Naive thymus-derived CD4-positive, alpha-beta T cell (primary cell): ENCODE measurements around the gene FCRL5. TPM values are rescaled to one million over a fixed set of nuclear protein-coding genes. Genes with fewer than 3 reads are reported as not detected.
"Not testable (repeated sequence)": the region's sequence is repeated elsewhere in the genome, so short reads cannot be mapped to it uniquely, and the experiment has no call there.

Experiments
- ATAC-seq: fragments of 150-1000 bp; cut with Tn5 transposase; 2 replicates; pipeline ENCODE4 v1.10.0; 2021; ENCODE audit warnings: mild to moderate bottlenecking, moderate library complexity
- CTCF ChIA-PET: fragments of 350-600 bp; sonication (Branson Sonifier 250); formaldehyde crosslinking; loops from one replicate; lab custom pipeline; 2021; ENCODE audit warnings: antibody characterized with exemption; lab: Charles Lee
- POLR2A ChIA-PET: fragments of 350-600 bp; sonication (Branson Sonifier 250); formaldehyde crosslinking; loops from one replicate; lab custom pipeline; 2021; ENCODE audit warnings: antibody characterized with exemption, inconsistent platforms; lab: Charles Lee
- DNase-seq, 9 donors: peaks; one replicate each; pipeline versions ENCODE4 v3.0.0 to v3.0.0-alpha.2; 2020 to 2022; ENCODE audit warnings: mixed read lengths in 1 of 9
- H3K27ac ChIP-seq: one replicate; pipeline ENCODE4 v1.7.0; 2013; ENCODE audit warnings: mild to moderate bottlenecking, low read depth, low read length, moderate library complexity
- H3K27me3 ChIP-seq, 2 donors: one replicate each; pipeline ENCODE4 v1.7.0; 2013; ENCODE audit warnings: low read length in 2 of 2, mild to moderate bottlenecking in 2 of 2, moderate library complexity in 2 of 2; ENCODE audit not compliant: control insufficient read depth in 2 of 2, insufficient read depth in 2 of 2
- H3K36me3 ChIP-seq, 3 experiments: 1 replicate in 2 of 3; 2 replicates in 1 of 3; pipeline ENCODE4 v1.7.0; 2013; ENCODE audit warnings: low read length in 3 of 3, mild to moderate bottlenecking in 3 of 3, moderate library complexity in 1 of 3; ENCODE audit not compliant: insufficient read depth in 3 of 3, control insufficient read depth in 2 of 3
- H3K4me1 ChIP-seq, 2 donors: one replicate each; pipeline ENCODE4 v1.7.0; 2013; ENCODE audit warnings: low read length in 2 of 2, mild to moderate bottlenecking in 2 of 2, moderate library complexity in 1 of 2; ENCODE audit not compliant: control insufficient read depth in 2 of 2, insufficient read depth in 2 of 2
- H3K4me3 ChIP-seq: 2 replicates; pipeline ENCODE4 v1.7.0; 2013; ENCODE audit warnings: mild to moderate bottlenecking, low read length
- H3K9me3 ChIP-seq, 3 experiments: 1 replicate in 2 of 3; 2 replicates in 1 of 3; pipeline ENCODE4 v1.7.0; 2013; ENCODE audit warnings: low read length in 3 of 3; ENCODE audit not compliant: control insufficient read depth in 2 of 3
- H3K27ac Mint-ChIP-seq, 9 donors: one replicate each; pipeline ENCODE4 v1.8.0; 2020 to 2022; ENCODE audit warnings: mixed read lengths in 9 of 9, mild to moderate bottlenecking in 8 of 9, moderate library complexity in 5 of 9, inconsistent platforms in 2 of 9
- H3K27me3 Mint-ChIP-seq, 5 donors: one replicate each; pipeline ENCODE4 v1.8.0; 2021 to 2022; ENCODE audit warnings: mixed read lengths in 5 of 5, mild to moderate bottlenecking in 1 of 5
- H3K36me3 Mint-ChIP-seq, 5 donors: one replicate each; pipeline ENCODE4 v1.8.0; 2020 to 2022; ENCODE audit warnings: mixed read lengths in 5 of 5, mild to moderate bottlenecking in 3 of 5, inconsistent platforms in 1 of 5
- H3K4me1 Mint-ChIP-seq, 7 donors: one replicate each; pipeline ENCODE4 v1.8.0; 2020 to 2022; ENCODE audit warnings: mixed read lengths in 7 of 7, mild to moderate bottlenecking in 3 of 7, inconsistent platforms in 1 of 7
- H3K4me3 Mint-ChIP-seq, 10 donors: one replicate each; pipeline ENCODE4 v1.8.0; 2020 to 2022; ENCODE audit warnings: mild to moderate bottlenecking in 10 of 10, mixed read lengths in 10 of 10, moderate library complexity in 6 of 10, inconsistent platforms in 2 of 10
- H3K9me3 Mint-ChIP-seq, 11 donors: one replicate each; pipeline ENCODE4 v1.8.0; 2020 to 2022; ENCODE audit warnings: mixed read lengths in 11 of 11, mild to moderate bottlenecking in 4 of 11, inconsistent platforms in 1 of 11, moderate library complexity in 1 of 11
- intact Hi-C, 2 donors: fragments of 100-400 bp; cut with micrococcal nuclease; formaldehyde crosslinking; loops; one replicate each; pipeline ENCODE4 v1.15.1; 2023
- polyA plus RNA-seq, 2 donors: library from polyadenylated mRNA; unstranded; fragments of 300-500 nt; fragmentation: Illumina TruSeq; gene quantifications; one replicate each; pipeline ENCODE4 v1.2.3, GENCODE V29; 2021
- total RNA-seq, 6 experiments: library from RNA in 5 of 6; stranded (reverse) in 5 of 6; gene quantifications; 1 replicate in 5 of 6; 2 replicates in 1 of 6; pipeline ENCODE4 v1.2.3 and lab custom pipeline; 2021 to 2026

FCRL5 gene
- total and polyA plus RNA-seq, 7 experiments from 2014 or later, result 0.11 to 3.8 (median 0.80) TPM; not detected in 3

DNA sequence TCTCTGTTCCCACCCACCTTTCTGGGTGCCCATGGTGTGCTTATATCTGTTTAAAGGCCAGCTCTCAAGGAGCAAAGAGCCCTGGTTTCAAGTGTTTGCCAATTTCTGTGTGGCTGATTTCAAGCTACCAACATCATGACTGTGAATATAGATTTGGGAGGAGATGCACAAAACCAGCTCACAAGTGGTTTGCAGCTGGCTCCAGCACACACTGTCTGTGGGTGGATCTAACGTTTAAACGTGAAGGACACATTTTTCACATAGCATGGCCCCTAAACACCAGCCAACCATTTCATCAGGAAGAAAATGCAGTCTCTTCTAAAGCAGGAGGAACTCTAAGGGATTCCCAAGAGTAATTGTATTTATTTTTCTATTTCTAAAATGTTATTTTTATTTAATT, 65.2 kb downstream of the FCRL5 start:
- Mint-ChIP-seq H3K36me3 (no peaks in the 10 kb centered on the region), H3K4me1 (no peaks in the 10 kb centered on the region), H3K27ac (peak overlapping the region in 1 of 9 donors; percentile 31), H3K9me3 (peaks cover 0 to 2% (median 0%) of the 10 kb centered on the region in 11 donors), H3K27me3 (peaks cover 3 to 16% (median 7%) of the 10 kb centered on the region in 5 donors), H3K4me3 (no peak overlapping the region)
- Histone ChIP-seq H3K36me3 (no peaks in the 10 kb centered on the region), H3K27me3 (no peaks in the 10 kb centered on the region), H3K4me3 (no peak overlapping the region), H3K27ac (no peak overlapping the region), H3K4me1 (no peaks in the 10 kb centered on the region), H3K9me3 (no peaks in the 10 kb centered on the region)
- CTCF ChIA-PET, result no interaction called here
- POLR2A ChIA-PET, result no interaction called here
- no peak for ATAC-seq
- no peak for DNase-seq
- intact Hi-C loops, result loop anchor here in 1 of 2 donors (10.0 kb wide), 1 partner anchor 392 kb away; the partner anchor contains the start of gene ETV3L

DNA sequence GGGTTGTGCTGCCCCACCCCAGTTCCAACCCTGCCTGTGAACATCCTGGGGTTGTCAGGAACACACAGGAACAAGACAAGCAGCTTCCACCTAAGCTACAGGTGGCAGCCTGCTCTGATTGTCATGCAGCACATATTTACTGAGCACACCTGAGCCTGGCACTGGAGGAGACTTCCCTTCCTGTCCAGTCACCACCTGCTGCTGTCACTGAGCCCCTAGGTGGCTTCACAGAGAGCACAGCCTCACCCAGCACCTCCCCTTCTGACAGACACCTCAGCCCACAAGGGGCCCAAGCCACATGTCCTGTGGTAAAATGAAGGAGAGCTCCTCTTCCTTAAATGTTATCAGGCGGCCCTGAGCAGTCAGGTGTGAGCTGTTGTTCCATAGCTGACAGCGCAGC, 65.9 kb downstream of the FCRL5 start:
- H3K4me1 Mint-ChIP-seq, H3K27ac ChIP-seq, CTCF ChIA-PET, H3K36me3 ChIP-seq, POLR2A ChIA-PET, H3K36me3 Mint-ChIP-seq, H3K27me3 ChIP-seq, H3K4me1 ChIP-seq, ATAC-seq, H3K9me3 Mint-ChIP-seq, H3K4me3 Mint-ChIP-seq, H3K4me3 ChIP-seq, H3K9me3 ChIP-seq, DNase-seq: not testable (repeated sequence)
- peaks cover 3 to 11% (median 7%) of the 10 kb centered on the region in 5 donors for H3K27me3 Mint-ChIP-seq
- peak overlapping the region in 1 of 9 donors; percentile 31 for H3K27ac Mint-ChIP-seq
- intact Hi-C loops, result loop anchor here in 1 of 2 donors (10.0 kb wide), 1 partner anchor 392 kb away; the partner anchor contains the start of gene ETV3L

DNA sequence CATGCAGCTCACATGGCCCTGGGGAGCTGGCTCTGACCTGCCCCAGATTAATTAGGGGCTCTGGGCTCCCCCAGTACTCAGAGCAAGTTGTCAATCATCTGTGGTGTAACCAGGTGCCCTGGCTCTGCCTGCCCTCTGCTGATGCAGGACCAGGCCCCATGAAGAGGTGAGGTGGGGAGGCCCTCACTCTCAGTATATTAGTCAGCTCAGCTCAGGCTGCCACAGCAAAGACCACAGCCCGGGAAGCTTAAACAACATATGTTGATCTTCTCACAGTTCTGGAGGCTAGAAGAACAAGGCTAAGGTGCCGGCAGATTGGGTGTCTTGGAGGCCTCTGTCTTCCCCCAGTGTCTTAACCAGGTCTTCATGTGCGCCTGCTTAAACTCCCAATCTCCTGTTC, 66.5 kb downstream of the FCRL5 start:
- no peak for ATAC-seq
- Mint-ChIP-seq H3K27ac (no peak overlapping the region), H3K27me3 (peaks cover 3 to 9% (median 6%) of the 10 kb centered on the region in 5 donors), H3K4me3 (no peak overlapping the region), H3K4me1 (no peaks in the 10 kb centered on the region), H3K36me3 (no peaks in the 10 kb centered on the region), H3K9me3 (peaks cover 0 to 2% (median 0%) of the 10 kb centered on the region in 11 donors)
- intact Hi-C loops, result loop anchor here in 1 of 2 donors (10.0 kb wide), 1 partner anchor 391 kb away; the partner anchor contains the start of gene ETV3L
- no peaks in the 10 kb centered on the region for H3K36me3 ChIP-seq
- no peaks in the 10 kb centered on the region for H3K9me3 ChIP-seq
- H3K27ac ChIP-seq, result no peak overlapping the region
- H3K4me3 ChIP-seq, result no peak overlapping the region
- POLR2A ChIA-PET, result no interaction called here
- no peaks in the 10 kb centered on the region for H3K27me3 ChIP-seq
- H3K4me1 ChIP-seq, result no peaks in the 10 kb centered on the region
- CTCF ChIA-PET, result interaction anchor here (1.0 kb wide), 1 partner anchor 10 kb away, joined by 4 read pairs; no protein-coding TSS in a partner anchor
- DNase-seq, result no peak

DNA sequence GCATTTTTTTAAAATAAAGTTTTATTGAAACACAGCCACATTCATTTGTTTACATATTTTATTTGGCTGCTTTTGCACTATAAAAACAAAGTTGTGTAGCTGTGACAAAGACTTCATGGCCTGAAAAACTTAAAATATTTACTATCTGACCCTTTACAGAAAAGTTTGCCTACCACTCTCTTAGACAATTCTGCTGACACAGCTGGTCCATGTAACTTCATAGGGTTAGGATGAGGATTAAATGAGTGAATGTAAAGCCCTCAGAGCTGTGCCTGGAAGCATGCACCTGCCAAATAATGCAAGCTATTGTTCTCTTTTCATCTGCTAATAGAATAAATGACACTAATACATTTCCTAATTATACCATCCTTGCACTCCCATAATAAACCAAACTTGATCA, 67.7 kb downstream of the FCRL5 start:
- POLR2A ChIA-PET, result no interaction called here
- H3K9me3 ChIP-seq, result no peaks in the 10 kb centered on the region
- no peak overlapping the region for H3K4me3 ChIP-seq
- H3K27ac ChIP-seq, result no peak overlapping the region
- H3K36me3 Mint-ChIP-seq, result no peaks in the 10 kb centered on the region
- ATAC-seq (no peak), DNase-seq (no peak)
- H3K9me3 Mint-ChIP-seq, result peaks cover 0 to 13% (median 2%) of the 10 kb centered on the region in 11 donors
- CTCF ChIA-PET, result interaction anchor here (1.0 to 1.3 kb wide), 2 partner anchors 11 kb away, joined by 4 read pairs; no protein-coding TSS in a partner anchor
- H3K4me1 Mint-ChIP-seq, result no peaks in the 10 kb centered on the region
- no peak overlapping the region for H3K27ac Mint-ChIP-seq
- intact Hi-C loops, result loop anchor here in 1 of 2 donors (10.0 kb wide), 1 partner anchor 390 kb away; the partner anchor contains the start of gene ETV3L
- H3K36me3 ChIP-seq, result no peaks in the 10 kb centered on the region
- H3K27me3 ChIP-seq, result no peaks in the 10 kb centered on the region
- H3K4me1 ChIP-seq, result no peaks in the 10 kb centered on the region
- H3K4me3 Mint-ChIP-seq, result no peak overlapping the region
- H3K27me3 Mint-ChIP-seq, result peaks cover 5 to 14% (median 6%) of the 10 kb centered on the region in 5 donors

DNA sequence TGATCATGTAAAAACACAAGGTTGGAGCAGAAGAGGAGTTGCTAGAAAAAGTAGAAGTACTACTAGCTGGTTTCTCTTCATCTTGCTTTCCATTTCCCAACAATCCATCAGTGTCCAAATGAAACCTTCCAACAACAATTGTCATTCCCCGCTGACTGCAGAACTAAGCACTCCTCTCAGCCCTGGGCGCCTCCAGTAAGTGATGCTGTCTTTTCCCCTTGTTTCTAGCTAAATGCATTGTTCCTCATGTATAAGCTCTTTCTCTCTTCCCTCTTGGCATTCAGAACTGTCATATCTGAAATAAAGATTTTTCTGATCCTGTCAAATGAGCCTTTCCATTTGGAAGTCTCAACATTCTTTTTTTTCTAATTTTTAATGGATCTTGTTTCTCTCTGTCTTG, 68.7 kb downstream of the FCRL5 start:
- Histone ChIP-seq H3K27ac (no peak overlapping the region), H3K27me3 (no peaks in the 10 kb centered on the region), H3K36me3 (no peaks in the 10 kb centered on the region), H3K4me3 (no peak overlapping the region), H3K4me1 (no peaks in the 10 kb centered on the region), H3K9me3 (peaks cover 0 to 8% (median 0%) of the 10 kb centered on the region in 3 experiments)
- no peaks in the 10 kb centered on the region for H3K36me3 Mint-ChIP-seq
- ChIA-PET CTCF (interaction anchor here (1.3 kb wide), 1 partner anchor 12 kb away, joined by 4 read pairs; no protein-coding TSS in a partner anchor), POLR2A (no interaction called here)
- H3K4me1 Mint-ChIP-seq, result no peaks in the 10 kb centered on the region
- intact Hi-C loops, result loop anchor here in 1 of 2 donors (10.0 kb wide), 1 partner anchor 389 kb away; the partner anchor contains the start of gene ETV3L
- H3K27me3 Mint-ChIP-seq, result peaks cover 9 to 17% (median 13%) of the 10 kb centered on the region in 5 donors
- peaks cover 0 to 23% (median 8%) of the 10 kb centered on the region in 11 donors for H3K9me3 Mint-ChIP-seq
- no peak overlapping the region for H3K27ac Mint-ChIP-seq
- no peak overlapping the region for H3K4me3 Mint-ChIP-seq
- no peak for DNase-seq
- ATAC-seq, result no peak

DNA sequence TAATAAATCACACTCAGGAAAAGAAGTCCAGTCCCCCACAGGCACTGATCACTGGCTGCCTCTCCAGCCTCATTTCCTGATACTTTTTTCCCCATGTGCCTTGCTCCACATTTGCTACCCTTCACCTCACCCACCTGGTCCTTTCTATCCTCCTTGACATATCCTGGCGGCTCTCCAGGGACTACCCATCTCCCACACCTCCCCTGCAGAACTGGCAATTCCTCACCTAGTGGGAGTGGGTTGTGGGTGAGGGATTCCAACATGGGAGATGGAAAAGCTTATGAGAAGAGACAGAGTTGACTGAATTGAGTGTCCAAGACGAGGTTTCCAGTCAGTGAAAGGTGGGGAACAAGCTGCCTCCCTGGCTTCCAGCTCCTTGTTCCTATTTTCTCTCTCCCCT, 69.6 kb downstream of the FCRL5 start:
- peaks cover 0 to 17% (median 0%) of the 10 kb centered on the region in 3 experiments for H3K9me3 ChIP-seq
- H3K27ac Mint-ChIP-seq, result no peak overlapping the region
- ATAC-seq, result no peak
- CTCF ChIA-PET, result no interaction called here
- H3K4me3 ChIP-seq, result no peak overlapping the region
- DNase-seq, result no peak
- no peak overlapping the region for H3K4me3 Mint-ChIP-seq
- POLR2A ChIA-PET, result no interaction called here
- intact Hi-C loops, result loop anchor here in 1 of 2 donors (10.0 kb wide), 1 partner anchor 388 kb away; the partner anchor contains the start of gene ETV3L
- peaks cover 9 to 17% (median 13%) of the 10 kb centered on the region in 5 donors for H3K27me3 Mint-ChIP-seq
- H3K36me3 Mint-ChIP-seq, result peaks cover 0 to 6% (median 0%) of the 10 kb centered on the region in 5 donors
- no peaks in the 10 kb centered on the region for H3K36me3 ChIP-seq
- peaks cover 0 to 32% (median 14%) of the 10 kb centered on the region in 11 donors for H3K9me3 Mint-ChIP-seq
- H3K4me1 ChIP-seq, result no peaks in the 10 kb centered on the region
- no peak overlapping the region for H3K27ac ChIP-seq
- no peaks in the 10 kb centered on the region for H3K4me1 Mint-ChIP-seq
- H3K27me3 ChIP-seq, result no peaks in the 10 kb centered on the region
